ENCODE results near the gene SNRPD2.
A peak's percentile ranks its signal among the peaks of the same experiment; 100 is the strongest.

The SNRPD2 gene

GRCh38 chr19:45655073-45655472 lies 36.7 kb downstream of the SNRPD2 start:
- DNase-seq, result no peak

- DNase-seq, result no peak
Measured at GRCh38 chr19:45653634-45654033, 38.1 kb downstream of the SNRPD2 start.

- no peak for DNase-seq
Measured at GRCh38 chr19:45650722-45651121, 41.0 kb downstream of the SNRPD2 start.

- DNase-seq, result no peak
Measured at GRCh38 chr19:45646345-45646698, 45.4 kb downstream of the SNRPD2 start.

GRCh38 chr19:45645631-45646344 lies 46.0 kb downstream of the SNRPD2 start:
- peak; percentile 91 for DNase-seq

- DNase-seq, result peak; percentile 77
Measured at GRCh38 chr19:45645068-45645630, 46.6 kb downstream of the SNRPD2 start.

GRCh38 chr19:45643927-45644771 lies 47.6 kb downstream of the SNRPD2 start:
- DNase-seq, result peak; percentile 57

- DNase-seq, result peak; percentile 85
Measured at GRCh38 chr19:45643024-45643926, 48.5 kb downstream of the SNRPD2 start.

GRCh38 chr19:45641274-45642105 lies 50.3 kb downstream of the SNRPD2 start:
- DNase-seq, result peak; percentile 93

- no peak for DNase-seq
Measured at GRCh38 chr19:45640849-45641273, 50.9 kb downstream of the SNRPD2 start.

- peak; percentile 49 for DNase-seq
Measured at GRCh38 chr19:45638930-45639729, 52.6 kb downstream of the SNRPD2 start, which contains the start of gene EML2. TSS of gene EML2 (minus strand) at chr19:45639397. CDS start at chr19:45639376, 21 bp downstream.

GRCh38 chr19:45637890-45638667 lies 53.7 kb downstream of the SNRPD2 start:
- no peak for DNase-seq

Data from DMS53 (cell line).